Measurements from ENCODE around the gene PLCB3. TPM values are rescaled to one million over a fixed set of nuclear protein-coding genes. Genes with fewer than 3 reads are reported as not detected.

The PLCB3 gene
- total RNA-seq, 1 donor from 2014 or later = 48.7 TPM

- Mint-ChIP-seq H3K36me3 (ENCODE audit: low read depth, unreplicated experiment) (peaks cover 19% of the 10 kb centered on the region), H3K4me3 (ENCODE audit: unreplicated experiment) (no peak overlapping the region), H3K4me1 (ENCODE audit: low read depth, unreplicated experiment) (peaks cover 15% of the 10 kb centered on the region), H3K27ac (ENCODE audit: unreplicated experiment) (no peak overlapping the region), H3K27me3 (ENCODE audit: low read depth, unreplicated experiment) (no peaks in the 10 kb centered on the region), H3K9me3 (ENCODE audit: unreplicated experiment) (no peaks in the 10 kb centered on the region)
- H3K79me2 ChIP-seq (ENCODE audit: insufficient read depth, low read length) = no peaks in the 10 kb centered on the region
- H3K9me3 ChIP-seq (ENCODE audit: insufficient read depth, low read depth, low read length) = no peaks in the 10 kb centered on the region
- H3K27ac ChIP-seq (ENCODE audit: low read depth, low read length) = peak overlapping the region; percentile 65
- H4K20me1 ChIP-seq (ENCODE audit: insufficient read depth, low read length) = peaks cover 14% of the 10 kb centered on the region
- no peak for FAIRE-seq
- no peak for DNase-seq (ENCODE audit: low read depth)
- H3K4me3 ChIP-seq (ENCODE audit: insufficient read depth, low read depth, low read length) = no peak overlapping the region
- H3K27me3 ChIP-seq (ENCODE audit: insufficient read depth, low read length) = no peaks in the 10 kb centered on the region
- peak overlapping the region; percentile 38 for H3K9ac ChIP-seq (ENCODE audit: low read length)
- peak overlapping the region; percentile 75 for H3K4me2 ChIP-seq (ENCODE audit: low read length)
- H3K4me1 ChIP-seq (ENCODE audit: insufficient read depth, low read length) = peaks cover 25% of the 10 kb centered on the region
- peaks cover 14% of the 10 kb centered on the region for H3K36me3 ChIP-seq (ENCODE audit: insufficient read depth, low read length)
- peak overlapping the region; percentile 30 for H2AFZ ChIP-seq (ENCODE audit: low read depth, low read length)
- TF ChIP-seq, protein P1, sequence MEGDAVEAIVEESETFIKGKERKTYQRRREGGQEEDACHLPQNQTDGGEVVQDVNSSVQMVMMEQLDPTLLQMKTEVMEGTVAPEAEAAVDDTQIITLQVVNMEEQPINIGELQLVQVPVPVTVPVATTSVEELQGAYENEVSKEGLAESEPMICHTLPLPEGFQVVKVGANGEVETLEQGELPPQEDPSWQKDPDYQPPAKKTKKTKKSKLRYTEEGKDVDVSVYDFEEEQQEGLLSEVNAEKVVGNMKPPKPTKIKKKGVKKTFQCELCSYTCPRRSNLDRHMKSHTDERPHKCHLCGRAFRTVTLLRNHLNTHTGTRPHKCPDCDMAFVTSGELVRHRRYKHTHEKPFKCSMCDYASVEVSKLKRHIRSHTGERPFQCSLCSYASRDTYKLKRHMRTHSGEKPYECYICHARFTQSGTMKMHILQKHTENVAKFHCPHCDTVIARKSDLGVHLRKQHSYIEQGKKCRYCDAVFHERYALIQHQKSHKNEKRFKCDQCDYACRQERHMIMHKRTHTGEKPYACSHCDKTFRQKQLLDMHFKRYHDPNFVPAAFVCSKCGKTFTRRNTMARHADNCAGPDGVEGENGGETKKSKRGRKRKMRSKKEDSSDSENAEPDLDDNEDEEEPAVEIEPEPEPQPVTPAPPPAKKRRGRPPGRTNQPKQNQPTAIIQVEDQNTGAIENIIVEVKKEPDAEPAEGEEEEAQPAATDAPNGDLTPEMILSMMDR (IDR thresholded peaks at IDR 0.05; ENCODE audit: insufficient read depth, low read depth, low read length) = no peak
- TF ChIP-seq EZH2 (IDR thresholded peaks at IDR 0.05; ENCODE audit: insufficient read depth, low read length) = no peak
Measured at GRCh38 chr11:64208086-64208795, 43.1 kb upstream of the PLCB3 start.

DNA sequence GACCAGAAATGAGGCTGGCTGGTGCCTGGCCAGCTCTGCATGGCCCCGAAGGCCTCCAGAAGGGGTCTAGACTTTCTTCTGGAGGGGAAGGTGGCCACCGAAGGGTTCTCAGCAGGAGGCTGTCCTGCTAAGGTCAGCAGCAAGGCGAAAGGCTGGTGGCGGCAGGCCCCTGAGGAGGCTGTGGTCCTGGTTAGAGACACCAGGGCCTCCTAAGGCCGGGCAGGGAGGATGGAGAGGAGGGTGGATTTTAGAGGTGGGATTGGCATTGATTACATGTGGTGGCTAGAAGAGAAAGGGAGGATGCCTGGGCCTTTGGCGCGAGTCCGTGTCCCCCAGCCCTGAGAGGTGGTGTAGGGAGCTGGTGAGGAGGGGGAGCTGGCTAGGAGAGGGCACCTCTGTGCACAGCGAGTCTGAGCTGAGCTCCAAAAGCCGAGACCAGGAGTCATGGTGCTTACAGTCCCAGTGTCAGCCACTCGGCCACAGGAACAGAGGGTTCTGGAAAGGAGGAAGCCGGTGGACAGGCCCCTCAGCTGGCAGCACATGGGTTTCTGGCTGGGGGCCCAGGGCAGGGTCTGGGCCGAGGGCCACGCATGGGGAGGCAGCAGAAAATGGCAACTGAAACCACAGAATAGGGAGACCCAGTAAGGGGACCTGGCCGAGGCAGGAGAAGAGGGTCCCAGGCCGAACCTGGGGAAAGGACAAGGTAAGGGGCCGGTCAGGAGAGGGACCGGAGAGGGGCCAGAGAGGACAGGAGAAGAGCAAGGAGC, 42.4 kb upstream of the PLCB3 start:
- Histone ChIP-seq H4K20me1 (ENCODE audit: insufficient read depth, low read length) (peaks cover 10% of the 10 kb centered on the region), H3K27ac (ENCODE audit: low read depth, low read length) (no peak overlapping the region), H3K4me1 (ENCODE audit: insufficient read depth, low read length) (peaks cover 24% of the 10 kb centered on the region), H3K36me3 (ENCODE audit: insufficient read depth, low read length) (peaks cover 8% of the 10 kb centered on the region), H3K9ac (ENCODE audit: low read length) (no peak overlapping the region), H2AFZ (ENCODE audit: low read depth, low read length) (no peak overlapping the region), H3K9me3 (ENCODE audit: insufficient read depth, low read depth, low read length) (no peaks in the 10 kb centered on the region), H3K4me3 (ENCODE audit: insufficient read depth, low read depth, low read length) (no peak overlapping the region), H3K27me3 (ENCODE audit: insufficient read depth, low read length) (no peaks in the 10 kb centered on the region), H3K4me2 (ENCODE audit: low read length) (no peak overlapping the region), H3K79me2 (ENCODE audit: insufficient read depth, low read length) (no peaks in the 10 kb centered on the region)
- peaks cover 15% of the 10 kb centered on the region for H3K4me1 Mint-ChIP-seq (ENCODE audit: low read depth, unreplicated experiment)
- no peak for FAIRE-seq
- H3K36me3 Mint-ChIP-seq (ENCODE audit: low read depth, unreplicated experiment) = peaks cover 22% of the 10 kb centered on the region
- no peak overlapping the region for H3K4me3 Mint-ChIP-seq (ENCODE audit: unreplicated experiment)
- H3K27me3 Mint-ChIP-seq (ENCODE audit: low read depth, unreplicated experiment) = no peaks in the 10 kb centered on the region
- H3K9me3 Mint-ChIP-seq (ENCODE audit: unreplicated experiment) = no peaks in the 10 kb centered on the region
- DNase-seq (ENCODE audit: low read depth) = no peak
- peak overlapping the region; percentile 63 for H3K27ac Mint-ChIP-seq (ENCODE audit: unreplicated experiment)
- no peak for TF ChIP-seq EZH2 (IDR thresholded peaks at IDR 0.05; ENCODE audit: insufficient read depth, low read length)
- TF ChIP-seq, protein P1 (IDR thresholded peaks at IDR 0.05; ENCODE audit: insufficient read depth, low read depth, low read length) = no peak

DNA sequence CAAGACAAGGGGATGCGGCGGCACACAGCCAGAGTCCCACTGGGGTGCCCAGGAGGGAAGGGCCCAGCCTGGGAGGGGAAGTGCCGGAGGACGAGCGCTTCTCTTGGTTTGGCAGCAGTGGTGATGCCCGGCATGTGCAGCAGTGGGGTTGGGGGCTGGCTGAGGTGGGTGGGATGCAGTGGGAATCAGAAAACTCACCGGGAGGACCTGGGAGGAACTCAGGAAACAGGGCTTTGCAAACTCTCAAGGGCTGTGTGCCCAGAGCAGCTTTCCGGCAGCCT, 41.8 kb upstream of the PLCB3 start:
- no peak overlapping the region for H3K9ac ChIP-seq (ENCODE audit: low read length)
- no peaks in the 10 kb centered on the region for H3K27me3 Mint-ChIP-seq (ENCODE audit: low read depth, unreplicated experiment)
- no peak overlapping the region for H3K4me3 ChIP-seq (ENCODE audit: insufficient read depth, low read depth, low read length)
- H2AFZ ChIP-seq (ENCODE audit: low read depth, low read length) = no peak overlapping the region
- peaks cover 12% of the 10 kb centered on the region for H3K4me1 Mint-ChIP-seq (ENCODE audit: low read depth, unreplicated experiment)
- peaks cover 5% of the 10 kb centered on the region for H4K20me1 ChIP-seq (ENCODE audit: insufficient read depth, low read length)
- H3K4me3 Mint-ChIP-seq (ENCODE audit: unreplicated experiment) = no peak overlapping the region
- DNase-seq (ENCODE audit: low read depth) = no peak
- no peaks in the 10 kb centered on the region for H3K9me3 Mint-ChIP-seq (ENCODE audit: unreplicated experiment)
- no peaks in the 10 kb centered on the region for H3K9me3 ChIP-seq (ENCODE audit: insufficient read depth, low read depth, low read length)
- H3K27me3 ChIP-seq (ENCODE audit: insufficient read depth, low read length) = no peaks in the 10 kb centered on the region
- H3K27ac Mint-ChIP-seq (ENCODE audit: unreplicated experiment) = no peak overlapping the region
- peaks cover 3% of the 10 kb centered on the region for H3K36me3 ChIP-seq (ENCODE audit: insufficient read depth, low read length)
- TF ChIP-seq, protein P1 (IDR thresholded peaks at IDR 0.05; ENCODE audit: insufficient read depth, low read depth, low read length) = no peak
- no peak for TF ChIP-seq EZH2 (IDR thresholded peaks at IDR 0.05; ENCODE audit: insufficient read depth, low read length)
- no peak overlapping the region for H3K27ac ChIP-seq (ENCODE audit: low read depth, low read length)
- FAIRE-seq = no peak
- no peaks in the 10 kb centered on the region for H3K79me2 ChIP-seq (ENCODE audit: insufficient read depth, low read length)
- H3K4me2 ChIP-seq (ENCODE audit: low read length) = no peak overlapping the region
- H3K36me3 Mint-ChIP-seq (ENCODE audit: low read depth, unreplicated experiment) = peaks cover 18% of the 10 kb centered on the region
- H3K4me1 ChIP-seq (ENCODE audit: insufficient read depth, low read length) = peaks cover 19% of the 10 kb centered on the region

Data from astrocyte (in vitro differentiated cells and primary cell).